PFSK-1 (cell line): ENCODE results near the gene SYNE2.

Experiments
- FOXP2 ChIP-seq: optimal IDR thresholded peaks from 2 replicates; pipeline ENCODE3; 2011; ENCODE audit warnings: borderline replicate concordance, control low read depth, inconsistent platforms; ENCODE audit not compliant: insufficient read depth; ENCODE audit errors: extremely low read length, extremely low read depth
- POLR2AphosphoS5 ChIP-seq: IDR thresholded peaks from 2 replicates; pipeline ENCODE4 v1.6.1; 2012; ENCODE audit warnings: low read depth, mild to moderate bottlenecking, control low read depth, low read length, moderate library complexity
- REST ChIP-seq, 2 experiments: IDR thresholded peaks; 2 replicates each; pipeline versions ENCODE4 v1.6.1 to v1.8.0; 2011 to 2012; ENCODE audit warnings: low read depth in 2 of 2, low read length in 2 of 2, control low read depth in 1 of 2, inconsistent platforms in 1 of 2, mild to moderate bottlenecking in 1 of 2, moderate library complexity in 1 of 2; ENCODE audit not compliant: insufficient read depth in 1 of 2
- SIN3A ChIP-seq: IDR thresholded peaks from 2 replicates; pipeline ENCODE4 v1.6.1; 2012; ENCODE audit warnings: mild to moderate bottlenecking, low read length, moderate library complexity, borderline replicate concordance; ENCODE audit not compliant: insufficient read depth
- TAF1 ChIP-seq: IDR thresholded peaks from 2 replicates; pipeline ENCODE4 v1.6.1; 2012; ENCODE audit warnings: low read length, control low read depth, borderline replicate concordance; ENCODE audit not compliant: insufficient read depth

SYNE2 gene

GRCh38 chr14:64196056-64196455, 343.3 kb downstream of the SYNE2 start:
- no peak for TF ChIP-seq REST (IDR thresholded peaks at IDR 0.05; ENCODE audit: insufficient read depth in 1 of 2, low read depth in 2 of 2, low read length in 2 of 2)
- no peak for TF ChIP-seq SIN3A
- TF ChIP-seq TAF1, result no peak
- TF ChIP-seq FOXP2, result no peak
- TF ChIP-seq POLR2AphosphoS5, result no peak

GRCh38 chr14:64196814-64197411, 344.1 kb downstream of the SYNE2 start:
- TF ChIP-seq REST (IDR thresholded peaks at IDR 0.05; ENCODE audit: insufficient read depth in 1 of 2, low read depth in 2 of 2, low read length in 2 of 2) (no peak), POLR2AphosphoS5 (no peak), FOXP2 (no peak), TAF1 (no peak), SIN3A (no peak)

- TF ChIP-seq FOXP2 (no peak), TAF1 (no peak), SIN3A (no peak), POLR2AphosphoS5 (no peak), REST (IDR thresholded peaks at IDR 0.05; ENCODE audit: insufficient read depth in 1 of 2, low read depth in 2 of 2, low read length in 2 of 2) (no peak)
Observed at GRCh38 chr14:64197996-64198395, 345.2 kb downstream of the SYNE2 start.

GRCh38 chr14:64198486-64198885, 345.7 kb downstream of the SYNE2 start:
- TF ChIP-seq FOXP2 (no peak), POLR2AphosphoS5 (no peak), SIN3A (no peak), TAF1 (no peak)

GRCh38 chr14:64200170-64200569, 347.4 kb downstream of the SYNE2 start:
- TF ChIP-seq SIN3A, result no peak
- no peak for TF ChIP-seq REST (IDR thresholded peaks at IDR 0.05; ENCODE audit: insufficient read depth in 1 of 2, low read depth in 2 of 2, low read length in 2 of 2)
- TF ChIP-seq FOXP2, result no peak
- no peak for TF ChIP-seq POLR2AphosphoS5
- no peak for TF ChIP-seq TAF1
